IMR-90 (cell line): ENCODE data around the gene ALDOC. TPM values are rescaled to one million over a fixed set of nuclear protein-coding genes. Genes with fewer than 3 reads are reported as not detected.

Experiments used
- ATAC-seq: fragments of 200-7000 bp; cut with Tn5 transposase; 2 replicates; pipeline ENCODE4 v1.9.1; 2020; ENCODE audit warnings: low read depth, mild to moderate bottlenecking, moderate library complexity
- BruUV-seq: library from RNA; stranded (reverse); fragments of 400-500 nt; replicated peaks from 2 replicates; lab custom pipeline; 2021; lab: Mats Ljungman, UMichigan
- CTCF ChIA-PET: fragments of 300-600 bp; formaldehyde crosslinking; extraction: SDS; loops from one replicate; lab custom pipeline; 2021; ENCODE audit warnings: antibody characterized with exemption; lab: Yijun Ruan, JAX
- POLR2A ChIA-PET: fragments of 300-600 bp; sonication (Branson Sonifier 250); formaldehyde crosslinking; loops from one replicate; lab custom pipeline; 2022; ENCODE audit warnings: antibody characterized with exemption; ENCODE audit not compliant: unreplicated experiment; lab: Charles Lee
- DNase-seq: peaks from one replicate; pipeline ENCODE4 v3.0.0; 2013
- H2AFZ ChIP-seq: replicated peaks from 2 replicates; pipeline ENCODE3; 2013; ENCODE audit warnings: low read length, mild to moderate bottlenecking; ENCODE audit not compliant: poor library complexity
- H2AK5ac ChIP-seq: 2 replicates; pipeline ENCODE4 v1.6.1; 2013; ENCODE audit warnings: low read depth, low read length, inconsistent platforms
- H2AK9ac ChIP-seq: replicated peaks from 2 replicates; pipeline ENCODE3; 2013; ENCODE audit warnings: mild to moderate bottlenecking, low read depth, low read length, moderate library complexity; ENCODE audit not compliant: poor library complexity
- H2BK120ac ChIP-seq: 2 replicates; pipeline ENCODE4 v1.6.1; 2013; ENCODE audit warnings: low read depth, low read length, inconsistent platforms
- H2BK15ac ChIP-seq: 3 replicates; pipeline ENCODE4 v1.6.1; 2013; ENCODE audit warnings: low read depth, low read length, inconsistent platforms
- H2BK20ac ChIP-seq: 2 replicates; pipeline ENCODE4 v1.6.1; 2013; ENCODE audit warnings: low read depth, mild to moderate bottlenecking, inconsistent platforms, low read length, moderate library complexity
- H2BK5ac ChIP-seq: 2 replicates; pipeline ENCODE4 v1.6.1; 2013; ENCODE audit warnings: mild to moderate bottlenecking, low read depth, low read length, inconsistent platforms; ENCODE audit not compliant: poor library complexity, severe bottlenecking
- H3K14ac ChIP-seq: replicated peaks from 2 replicates; pipeline ENCODE4 v1.6.1; 2013; ENCODE audit warnings: low read depth, low read length, inconsistent platforms
- H3K18ac ChIP-seq: 2 replicates; pipeline ENCODE4 v1.6.1; 2013; ENCODE audit warnings: low read depth, low read length, control low read depth
- H3K23ac ChIP-seq: 2 replicates; pipeline ENCODE4 v1.6.1; 2013; ENCODE audit warnings: low read depth, low read length, inconsistent platforms
- H3K27ac ChIP-seq: 2 replicates; pipeline ENCODE4 v1.5.1; 2013; ENCODE audit warnings: mild to moderate bottlenecking, control low read depth, low read length; ENCODE audit not compliant: insufficient read depth
- H3K27me3 ChIP-seq: 2 replicates; pipeline ENCODE4 v1.6.1; 2013; ENCODE audit warnings: low read length; ENCODE audit not compliant: control insufficient read depth, insufficient read depth
- H3K36me3 ChIP-seq: 2 replicates; pipeline ENCODE4 v1.6.1; 2013; ENCODE audit warnings: low read length, mixed read lengths; ENCODE audit not compliant: control insufficient read depth, insufficient read depth
- H3K4ac ChIP-seq: 2 replicates; pipeline ENCODE4 v1.6.1; 2013; ENCODE audit warnings: low read depth, low read length, inconsistent platforms
- H3K4me1 ChIP-seq: 2 replicates; pipeline ENCODE4 v1.6.1; 2013; ENCODE audit warnings: low read length, mixed read lengths; ENCODE audit not compliant: control insufficient read depth, insufficient read depth
- H3K4me2 ChIP-seq: 2 replicates; pipeline ENCODE4 v1.6.1; 2013; ENCODE audit warnings: low read depth, mild to moderate bottlenecking, control low read depth, low read length, moderate library complexity
- H3K4me3 ChIP-seq: 2 replicates; pipeline ENCODE4 v1.5.1; 2013; ENCODE audit warnings: low read depth, mild to moderate bottlenecking, control low read depth, low read length, moderate library complexity; ENCODE audit not compliant: insufficient read depth
- H3K56ac ChIP-seq: 2 replicates; pipeline ENCODE4 v1.6.1; 2013; ENCODE audit warnings: low read length, inconsistent platforms; ENCODE audit not compliant: insufficient read depth; ENCODE audit errors: extremely low read depth
- H3K79me1 ChIP-seq, 2 experiments: 2 replicates each; pipeline ENCODE4 v1.6.1; 2013; ENCODE audit warnings: low read length in 2 of 2, inconsistent platforms in 1 of 2, low read depth in 1 of 2
- H3K9ac ChIP-seq: 2 replicates; pipeline ENCODE4 v1.6.1; 2013; ENCODE audit warnings: low read depth, low read length, control low read depth
- H3K9me1 ChIP-seq: 2 replicates; pipeline ENCODE4 v1.6.1; 2013; ENCODE audit warnings: low read length, inconsistent platforms; ENCODE audit not compliant: insufficient read depth
- H3K9me3 ChIP-seq: 2 replicates; pipeline ENCODE4 v1.6.1; 2013; ENCODE audit warnings: low read length; ENCODE audit not compliant: control insufficient read depth, insufficient read depth
- H4K20me1 ChIP-seq: 2 replicates; pipeline ENCODE4 v1.6.1; 2013; ENCODE audit warnings: low read length, inconsistent platforms; ENCODE audit not compliant: insufficient read depth
- H4K5ac ChIP-seq: 2 replicates; pipeline ENCODE4 v1.6.1; 2013; ENCODE audit warnings: mild to moderate bottlenecking, low read depth, low read length, control low read depth
- H4K8ac ChIP-seq, 2 experiments: 2 replicates each; pipeline ENCODE4 v1.6.1; 2013; ENCODE audit warnings: low read depth in 2 of 2, low read length in 2 of 2, control low read depth in 1 of 2, inconsistent platforms in 1 of 2
- H4K91ac ChIP-seq: 2 replicates; pipeline ENCODE4 v1.6.1; 2013; ENCODE audit warnings: low read depth, low read length, inconsistent platforms; ENCODE audit not compliant: insufficient read depth
- BHLHE40 ChIP-seq: fragments of 150-350 bp; IDR thresholded peaks from 2 replicates; pipeline ENCODE4 v1.6.1; 2016; ENCODE audit warnings: mild to moderate bottlenecking, low read depth, low read length
- SMC3 ChIP-seq: fragments of 150-350 bp; IDR thresholded peaks from 2 replicates; pipeline ENCODE4 v1.6.1; 2016; ENCODE audit warnings: low read depth, mild to moderate bottlenecking, antibody characterized with exemption, low read length, moderate library complexity
- WGBS, 2 experiments: methylation state at CpG; one replicate each; pipeline versions ENCODE4 v1.1.5 to v1.1.7; 2013; ENCODE audit warnings: missing lambda C conversion rate in 2 of 2; ENCODE audit not compliant: insufficient read length in 1 of 2; ENCODE audit errors: extremely low coverage in 2 of 2; 5-methylcytosine and 5-hydroxymethylcytosine counted together
- dilution Hi-C: fragments of 300-500 bp; cut with HindIII; formaldehyde crosslinking; loops from one replicate; pipeline ENCODE4 v1.14.3; 2018; ENCODE audit warnings: low sequenced_read_pairs; ENCODE audit not compliant: unreplicated experiment
- in situ Hi-C: fragments of 300-500 bp; cut with MboI; formaldehyde crosslinking; loops from 3 replicates; pipeline ENCODE4 v1.14.3; 2019; ENCODE audit warnings: low sequenced_read_pairs, inconsistent platforms, mixed read lengths
- intact Hi-C: fragments of 100-400 bp; cut with micrococcal nuclease; formaldehyde crosslinking; loops from 2 replicates; pipeline ENCODE4 v1.10.0; 2022
- polyA plus RNA-seq, 3 experiments: library from polyadenylated mRNA; depleted of rRNA; stranded (reverse); fragments of >200 nt; gene quantifications; 2 replicates each; pipeline ENCODE4 v1.2.3, GENCODE V29; 2012; ENCODE audit warnings: low replicate concordance in 1 of 3
- total RNA-seq: library from RNA; depleted of rRNA; stranded (reverse); fragments of >200 nt; gene quantifications from 2 replicates; pipeline ENCODE4 v1.2.3, GENCODE V29; 2012

The ALDOC gene
- total and polyA plus RNA-seq, 2 of the 4 experiments (the other 2 are of a cell fraction) = 47.0 to 69.7 TPM

DNA sequence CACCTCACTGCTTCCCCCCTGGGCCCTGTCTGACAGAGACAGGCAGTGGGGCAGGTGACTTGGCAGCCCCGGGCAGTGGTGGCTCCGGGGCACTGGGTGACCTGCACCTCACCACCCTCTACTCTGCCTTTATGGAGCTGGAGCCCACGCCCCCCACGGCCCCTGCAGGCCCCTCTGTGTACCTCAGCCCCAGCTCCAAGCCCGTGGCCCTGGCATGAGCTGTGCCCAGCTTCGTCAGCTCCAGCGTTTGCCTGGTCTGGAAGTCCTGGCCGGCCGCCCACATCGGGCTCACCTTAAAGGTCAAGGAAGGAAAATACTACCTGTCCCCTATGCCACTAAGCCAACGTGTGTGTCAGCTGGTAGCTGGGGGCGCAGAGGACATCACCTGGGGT lies 39.5 kb downstream of the ALDOC start:
- intact Hi-C loops (no loop called here), in situ Hi-C loops (loop anchor here (5.0 kb wide), 1 partner anchor 40 kb away; no protein-coding TSS in a partner anchor), dilution Hi-C loops (no loop called here)
- no peak overlapping the region for H2AK9ac ChIP-seq
- H3K4ac ChIP-seq = no peak overlapping the region
- no peak overlapping the region for H2AFZ ChIP-seq
- DNase-seq (no peak), ATAC-seq (no peak)
- peaks cover 23% of the 10 kb centered on the region for H3K27me3 ChIP-seq
- no peak overlapping the region for H2BK15ac ChIP-seq
- ChIA-PET POLR2A (no interaction called here), CTCF (interaction anchor here (0.9 kb wide), 1 partner anchor 52 kb away, joined by 3 read pairs; no protein-coding TSS in a partner anchor)
- H3K4me1 ChIP-seq = peaks cover 9% of the 10 kb centered on the region
- no peak overlapping the region for H2AK5ac ChIP-seq
- no TSS peak for BruUV-seq
- WGBS, 2 experiments = no CpG with 5 or more reads among the region's 12 CpGs
- peaks cover 2% of the 10 kb centered on the region; the same call in 1 of the 2 replicates for H3K9me1 ChIP-seq
- H3K4me3 ChIP-seq = no peak overlapping the region
- no peaks in the 10 kb centered on the region for H3K9me3 ChIP-seq
- H3K27ac ChIP-seq = no peak overlapping the region
- H2BK120ac ChIP-seq = no peak overlapping the region
- no peak overlapping the region for H3K18ac ChIP-seq
- H3K9ac ChIP-seq = no peak overlapping the region
- H2BK20ac ChIP-seq = no peak overlapping the region
- no peaks in the 10 kb centered on the region for H4K20me1 ChIP-seq
- no peak overlapping the region for H4K91ac ChIP-seq
- no peaks in the 10 kb centered on the region for H3K79me1 ChIP-seq
- no peak overlapping the region for H3K23ac ChIP-seq
- H4K5ac ChIP-seq = no peak overlapping the region
- H3K56ac ChIP-seq = no peak overlapping the region
- TF ChIP-seq SMC3 (no peak), BHLHE40 (no peak)
- no peaks in the 10 kb centered on the region for H3K36me3 ChIP-seq
- no peak overlapping the region for H3K4me2 ChIP-seq
- no peak overlapping the region for H4K8ac ChIP-seq
- H3K14ac ChIP-seq = no peak overlapping the region
- H2BK5ac ChIP-seq = no peak overlapping the region
